GM19239 (cell line): ENCODE measurements around the gene STAT2.
"Not testable (repeated sequence)": the region's sequence is repeated elsewhere in the genome, so short reads cannot be mapped to it uniquely, and the experiment has no call there.

ENCODE experiments used
- DNase-seq: peaks from one replicate; pipeline ENCODE4 v3.0.0; 2011; ENCODE audit warnings: low spot score; ENCODE audit not compliant: insufficient read length
- FAIRE-seq: peaks from 2 replicates; lab custom pipeline; 2011; peaks lifted over from hg19 to GRCh38; lab: Jason Lieb, UNC

The STAT2 gene

DNA sequence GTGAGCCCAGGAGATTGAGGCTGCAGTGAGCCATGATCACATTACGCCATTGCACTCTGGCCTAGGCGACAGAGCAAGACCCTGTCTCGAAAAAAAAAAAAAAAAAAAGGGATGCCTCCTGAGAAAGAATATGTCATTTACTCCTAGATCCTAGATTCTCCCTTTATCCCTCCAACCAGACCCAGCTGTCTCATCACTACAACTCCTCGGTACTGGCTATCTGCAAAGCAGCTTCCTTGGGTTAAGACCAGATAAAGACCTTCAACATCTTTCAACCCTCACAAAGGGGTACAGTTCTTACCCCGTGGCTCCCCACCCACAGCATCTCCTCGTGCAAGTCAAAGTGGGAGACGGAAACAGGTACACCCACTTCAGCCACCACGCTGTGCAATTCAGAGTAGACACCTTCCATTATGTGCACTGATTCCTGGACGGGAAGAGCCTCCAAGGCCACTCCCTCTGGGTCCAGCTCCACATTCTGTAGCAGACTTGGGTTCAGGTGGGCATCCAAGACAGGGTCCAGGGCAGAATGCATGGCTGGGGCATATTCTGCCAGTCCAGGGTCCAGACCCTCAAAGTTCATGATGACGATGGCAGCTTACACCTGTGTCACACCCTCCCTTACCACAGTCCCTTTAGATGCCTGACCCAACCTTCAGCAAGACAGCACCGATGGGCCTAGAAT lies 27.3 kb downstream of the STAT2 start:
- FAIRE-seq (no peak), DNase-seq (no peak)

DNA sequence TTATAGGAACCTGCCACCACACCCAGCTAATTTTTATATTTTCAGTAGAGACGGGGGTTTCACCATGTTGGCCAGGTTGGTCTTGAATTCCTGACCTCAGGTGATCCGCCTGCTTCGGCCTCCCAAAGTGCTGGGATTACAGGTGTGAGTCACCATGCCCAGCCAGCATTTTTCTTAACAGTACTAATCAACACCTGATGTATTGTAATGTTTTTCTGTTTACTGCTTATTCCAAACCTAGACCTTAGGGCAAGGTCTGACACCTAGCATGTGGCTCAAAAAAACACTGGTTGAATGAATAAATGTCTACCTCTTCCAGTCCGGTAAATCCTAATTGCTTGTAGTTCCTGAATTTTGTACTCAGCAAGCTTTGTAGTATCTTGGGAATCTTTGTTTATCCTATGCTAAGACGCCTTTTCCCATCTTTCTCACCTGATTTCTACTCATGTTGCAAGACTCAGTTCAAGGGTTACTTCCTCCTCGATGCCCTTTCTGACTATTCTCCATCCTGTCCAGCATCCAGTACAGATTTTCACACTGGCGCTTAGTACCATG lies 28.9 kb downstream of the STAT2 start:
- no peak for FAIRE-seq
- DNase-seq, result no peak

DNA sequence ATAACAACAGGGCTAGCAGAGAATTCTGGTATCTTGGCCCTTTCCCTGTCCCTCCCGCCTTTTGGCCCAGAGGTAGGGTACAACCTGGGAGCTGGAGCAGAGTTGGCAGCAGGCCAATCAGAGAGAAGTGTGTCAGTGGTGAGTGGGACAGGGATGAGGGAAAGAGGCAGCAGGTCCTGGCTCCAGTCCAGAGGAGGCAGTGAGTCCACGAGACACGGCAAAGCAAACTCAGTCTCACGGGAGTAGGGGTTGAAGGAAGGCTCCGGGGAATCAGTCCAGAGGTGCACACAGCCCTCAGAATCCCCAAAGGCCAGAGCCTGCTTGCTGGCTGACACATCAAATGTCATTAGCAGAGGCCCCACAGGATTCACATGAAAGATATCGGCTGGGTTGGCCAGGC lies 33.4 kb downstream of the STAT2 start:
- FAIRE-seq, result no peak

DNA sequence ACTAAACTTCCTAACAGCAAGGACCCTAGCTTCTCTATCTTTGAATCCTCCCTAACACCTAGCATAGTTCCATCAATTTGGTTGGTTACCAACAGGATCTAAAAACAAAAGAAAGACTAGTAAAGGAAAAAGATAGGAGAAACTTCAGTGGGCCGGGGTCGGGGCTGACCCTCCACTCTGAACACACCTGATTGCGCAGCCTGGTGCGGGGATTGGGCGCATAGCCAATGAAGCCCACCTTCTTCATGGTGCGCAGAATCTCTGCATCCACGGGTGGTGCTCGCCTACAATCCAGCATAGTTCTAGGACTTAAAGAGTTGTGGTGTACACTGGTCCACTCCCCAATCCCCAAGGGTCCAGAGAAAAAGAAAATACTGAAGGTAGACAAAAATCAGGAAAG lies 33.8 kb downstream of the STAT2 start:
- no peak for DNase-seq
- no peak for FAIRE-seq

More for the DNA sequence above, 33.4 kb downstream of the STAT2 start:
- DNase-seq, result no peak

DNA sequence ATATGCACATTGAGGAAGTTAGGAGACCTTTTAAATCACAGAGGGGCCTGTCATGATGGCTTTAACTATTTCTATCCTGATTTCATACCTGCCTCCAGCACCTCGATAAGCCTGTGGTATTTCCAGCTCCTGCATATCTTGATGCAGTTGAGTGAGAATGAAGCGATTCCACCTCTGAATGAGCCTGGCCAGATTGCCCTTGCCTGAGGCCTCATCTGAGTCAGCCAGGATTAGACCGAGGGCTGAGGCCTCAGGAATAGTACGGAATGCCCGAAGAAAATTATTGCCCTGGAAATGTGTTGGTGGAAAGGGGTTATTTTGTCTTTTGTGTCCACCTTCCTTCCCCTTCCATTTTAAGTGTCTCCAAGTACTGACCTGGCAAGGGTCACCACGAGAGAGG lies 35.7 kb downstream of the STAT2 start:
- no peak for FAIRE-seq

DNA sequence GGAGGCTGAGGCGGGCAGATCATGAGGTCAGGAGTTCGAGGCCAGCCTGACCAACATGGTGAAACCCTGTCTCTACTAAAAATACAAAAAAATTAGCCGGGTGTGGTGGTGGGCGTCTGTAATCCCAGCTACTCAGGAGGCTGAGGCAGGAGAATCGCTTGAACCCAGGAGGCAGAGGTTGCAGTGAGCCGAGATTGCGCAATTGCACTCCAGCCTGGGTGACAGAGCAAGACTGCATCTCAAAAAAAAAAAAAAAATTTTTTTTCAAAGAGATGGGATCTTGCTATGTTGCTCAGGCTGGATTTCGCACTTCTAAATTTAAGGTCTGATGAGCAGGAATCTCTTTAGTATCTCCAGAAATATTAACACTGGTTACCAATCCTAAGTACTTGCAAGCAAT lies 38.3 kb downstream of the STAT2 start:
- FAIRE-seq, DNase-seq: not testable (repeated sequence)

More for the DNA sequence above, 35.7 kb downstream of the STAT2 start:
- no peak for DNase-seq

DNA sequence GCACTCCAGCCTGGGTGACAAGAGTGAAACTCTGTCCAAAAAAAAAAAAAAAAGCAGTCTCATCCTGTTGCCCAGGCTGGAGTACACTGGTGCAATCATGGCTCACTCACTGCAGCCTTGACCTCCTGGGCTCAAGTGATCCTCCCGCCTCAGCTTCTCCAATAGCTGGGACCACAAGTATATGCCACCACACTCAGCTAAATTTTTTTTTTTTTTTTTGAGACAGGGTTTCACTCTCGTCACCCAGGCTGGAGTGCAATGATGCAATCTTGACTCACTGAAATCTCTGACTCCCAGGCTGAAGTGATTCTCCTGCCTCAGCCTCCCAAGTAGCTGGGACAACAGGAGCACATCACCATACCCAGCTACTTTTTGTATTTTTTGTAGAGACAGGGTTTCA lies 38.9 kb downstream of the STAT2 start:
- FAIRE-seq (no peak), DNase-seq (no peak)

DNA sequence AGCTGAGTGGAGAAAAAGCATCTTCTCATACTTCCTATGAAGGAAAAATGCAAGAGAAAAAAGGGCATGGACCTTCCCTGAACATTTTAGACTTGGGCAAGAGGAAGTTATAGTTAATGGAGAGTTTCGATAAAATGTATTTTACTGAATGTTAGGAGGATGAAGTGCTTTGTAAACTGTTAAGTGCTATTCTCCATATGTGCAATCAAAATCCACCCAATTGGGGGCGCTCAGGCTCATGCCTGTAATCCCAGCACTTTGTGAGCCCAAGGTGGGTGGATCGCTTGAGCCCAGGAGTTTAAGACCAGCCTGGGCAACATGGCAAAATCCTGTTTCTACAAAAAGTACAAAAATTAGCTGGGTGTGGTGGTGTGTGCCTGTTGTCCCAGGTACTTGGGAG lies 42.2 kb downstream of the STAT2 start:
- DNase-seq (no peak), FAIRE-seq (no peak)

DNA sequence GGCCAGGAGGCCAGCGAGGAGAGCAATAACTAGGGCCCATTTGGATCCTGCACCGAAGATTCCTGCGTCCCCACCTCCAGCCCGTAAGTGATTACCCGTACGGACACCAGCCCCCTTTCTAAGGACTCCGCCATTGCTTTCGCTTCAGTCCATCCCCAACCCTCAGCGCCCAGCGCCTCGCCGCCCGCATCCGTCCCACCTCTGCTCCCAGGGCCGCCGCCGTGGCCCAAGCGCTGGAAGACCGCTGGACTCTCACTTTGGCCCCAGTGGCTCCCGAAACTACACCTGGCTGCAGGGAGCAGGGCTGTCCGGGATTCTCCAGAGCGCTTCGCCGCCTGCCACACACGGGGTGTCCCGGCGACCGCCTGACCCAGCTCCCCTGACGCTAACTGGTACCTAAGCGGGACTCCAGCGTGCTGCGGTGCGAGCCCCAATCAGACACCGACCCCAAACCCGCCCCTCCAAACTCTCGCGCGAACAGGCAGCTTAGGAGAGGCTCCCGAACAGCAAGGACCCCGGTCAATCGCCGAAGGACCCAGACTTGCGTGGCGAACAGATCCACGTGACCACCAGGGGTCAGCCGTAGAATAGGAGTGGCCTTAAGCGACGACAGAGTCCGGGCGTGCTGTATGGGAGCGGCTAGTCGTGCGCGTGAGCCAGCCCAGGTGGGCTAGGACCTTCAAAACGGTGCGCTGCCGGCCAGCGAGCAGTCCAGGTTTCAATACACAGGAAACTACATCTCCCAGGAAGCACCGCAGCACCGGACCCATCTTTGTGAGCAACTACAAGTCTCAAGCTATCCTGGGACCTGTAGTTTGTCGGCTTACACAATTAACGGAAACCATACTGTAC lies 44.1 kb downstream of the STAT2 start, which contains the start of gene CNPY2:
Gene CNPY2, minus strand, starts transcription at position 367 of the 852 bp plus-strand sequence. CDS start 771 bp downstream, outside the sequence.
- FAIRE-seq (peak; percentile 97), DNase-seq (peak; percentile 93)

DNA sequence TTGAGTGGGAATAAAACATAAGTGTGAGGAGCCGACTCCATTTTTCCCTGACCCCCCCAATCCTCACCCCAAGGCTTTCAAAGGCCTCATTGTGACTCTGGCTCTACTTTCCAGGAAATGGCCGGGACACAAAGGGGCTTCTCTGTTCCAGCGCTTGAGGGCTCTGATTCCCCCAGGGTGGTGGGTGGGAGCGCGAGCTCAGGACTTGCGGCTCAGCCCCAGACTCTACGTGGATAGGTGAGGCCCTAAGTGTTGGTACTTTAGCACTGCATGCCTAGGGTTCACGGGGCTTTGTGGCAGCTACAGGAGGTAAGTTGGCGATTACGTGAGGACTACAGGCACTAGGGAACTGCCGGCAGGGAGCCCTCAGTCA lies 44.7 kb downstream of the STAT2 start:
- DNase-seq, result no peak
- FAIRE-seq, result peak; percentile 11

DNA sequence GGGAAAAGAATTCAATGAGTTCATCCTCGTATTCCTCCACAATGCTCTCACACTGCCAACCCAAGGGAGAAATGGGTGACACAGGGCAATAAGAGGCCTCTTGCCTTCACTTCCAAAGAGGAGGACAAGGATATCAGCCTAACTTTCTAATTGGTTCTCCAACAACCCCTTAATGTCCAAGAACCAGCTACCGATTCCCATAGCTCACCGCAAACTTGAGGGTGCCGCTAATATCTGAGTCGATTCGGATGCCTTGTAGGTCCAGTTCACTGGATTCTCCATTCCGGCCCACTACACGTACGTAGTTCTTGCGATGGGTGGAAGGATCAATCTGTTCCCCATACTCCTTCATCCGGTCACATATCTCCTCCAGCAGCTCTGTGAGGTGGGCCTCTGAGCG lies 48.9 kb downstream of the STAT2 start:
- FAIRE-seq, result no peak

DNA sequence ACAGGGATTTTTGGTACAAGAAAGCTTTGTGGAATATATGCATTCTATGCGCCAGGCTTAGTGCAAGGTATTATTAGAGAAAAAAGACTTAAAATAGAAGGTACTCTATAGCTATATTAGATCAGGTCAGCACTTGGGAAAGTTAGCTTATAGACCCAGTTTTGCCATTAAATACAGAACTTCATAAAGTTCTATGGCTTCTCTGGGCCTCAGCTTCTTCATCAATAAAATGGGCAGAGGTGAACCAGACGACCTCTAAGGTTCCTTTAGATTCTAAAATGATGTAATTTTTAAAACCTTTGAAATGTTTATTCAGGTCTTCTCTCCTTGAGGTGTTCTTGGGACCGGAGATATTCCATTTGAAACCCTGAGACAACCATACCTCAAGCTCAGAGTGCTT lies 51.2 kb downstream of the STAT2 start:
- FAIRE-seq (no peak), DNase-seq (no peak)

More for the DNA sequence above, 48.9 kb downstream of the STAT2 start:
- no peak for DNase-seq

DNA sequence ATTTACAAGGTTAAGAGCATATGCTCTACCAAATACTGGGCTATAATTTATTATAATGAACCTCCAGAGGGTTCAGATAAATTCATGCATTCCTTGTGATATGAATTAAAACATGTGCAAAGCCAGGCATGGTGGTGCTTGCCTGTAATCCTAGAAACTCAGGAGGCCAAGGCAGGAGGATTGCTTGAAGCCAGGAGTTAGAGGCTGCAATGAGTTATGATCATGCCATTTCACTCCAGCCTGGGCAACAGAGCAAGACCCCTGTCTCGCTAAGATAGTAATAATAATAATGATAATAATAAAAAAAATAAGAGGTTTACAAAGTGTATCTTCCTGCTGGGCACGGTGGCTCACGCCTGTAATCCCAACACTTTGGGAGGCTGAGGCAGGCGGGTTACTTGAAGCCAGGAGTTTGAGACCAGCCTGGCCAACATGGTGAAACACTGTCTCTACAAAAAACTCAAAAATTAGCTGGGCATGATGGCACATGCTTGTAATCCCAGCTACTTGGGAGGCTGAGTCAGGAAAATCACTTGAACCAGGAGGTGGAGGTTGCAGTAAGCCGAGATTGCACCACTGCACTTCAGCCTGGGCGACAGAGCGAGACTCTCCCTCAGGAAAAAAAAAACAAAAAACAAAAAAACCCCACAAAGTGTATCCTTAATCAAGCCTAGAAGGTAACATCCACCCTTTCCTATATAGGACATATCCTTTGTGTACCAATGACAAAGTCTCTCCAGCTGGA lies 52.5 kb downstream of the STAT2 start:
- FAIRE-seq, result no peak

DNA sequence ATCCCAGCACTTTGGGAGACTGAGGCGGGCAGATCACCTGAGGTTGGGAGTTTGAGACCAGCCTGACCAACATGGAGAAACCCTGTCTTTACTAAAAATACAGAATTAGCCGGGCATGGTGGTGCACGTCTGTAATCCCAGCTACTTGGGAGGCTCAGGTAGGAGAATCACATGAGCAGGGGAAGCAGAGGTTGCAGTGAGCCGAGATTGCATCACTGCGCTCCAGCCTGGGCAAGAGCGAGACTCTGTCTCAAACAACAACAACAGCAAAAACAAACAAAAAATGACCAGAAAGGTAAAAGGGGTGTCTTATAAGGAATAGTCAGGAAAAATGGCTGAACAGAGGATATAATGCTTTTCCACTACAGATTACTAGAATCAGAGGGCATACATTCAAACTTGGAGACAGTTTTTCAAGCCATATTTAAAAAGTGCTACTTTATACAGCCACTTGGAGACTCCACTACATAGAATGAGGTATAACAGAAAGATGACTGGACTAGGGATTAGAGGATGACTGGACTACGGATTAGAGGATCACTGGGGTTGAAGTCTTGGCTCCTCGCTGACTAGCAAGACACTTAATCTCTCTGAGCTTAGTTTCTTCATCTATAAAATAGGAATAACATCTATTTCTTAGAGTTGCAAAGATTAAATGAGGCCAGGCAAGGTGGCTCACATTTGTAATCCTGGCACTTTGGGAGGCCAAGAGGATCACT lies 54.9 kb downstream of the STAT2 start:
- no peak for FAIRE-seq
- no peak for DNase-seq

More for the DNA sequence above, 52.5 kb downstream of the STAT2 start:
- no peak for DNase-seq

DNA sequence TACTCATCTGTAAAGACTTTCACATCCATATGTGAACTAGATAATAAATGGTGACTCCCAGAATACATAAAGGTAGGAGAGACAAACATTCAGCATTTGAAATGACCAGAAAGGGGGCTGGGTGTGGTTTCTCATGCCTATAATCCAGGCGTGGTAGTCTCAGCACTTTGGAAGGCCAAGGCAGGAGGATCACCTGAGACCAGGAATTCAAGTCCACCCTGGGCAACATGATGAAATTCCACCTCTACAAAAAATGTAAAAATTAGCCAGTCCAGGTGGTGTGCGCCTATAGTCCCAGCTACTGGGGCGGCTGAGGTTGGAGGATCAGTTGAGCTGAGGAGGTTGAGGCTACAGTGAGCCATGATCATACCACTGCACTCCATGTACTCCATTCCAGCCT lies 55.6 kb downstream of the STAT2 start:
- FAIRE-seq, result no peak

DNA sequence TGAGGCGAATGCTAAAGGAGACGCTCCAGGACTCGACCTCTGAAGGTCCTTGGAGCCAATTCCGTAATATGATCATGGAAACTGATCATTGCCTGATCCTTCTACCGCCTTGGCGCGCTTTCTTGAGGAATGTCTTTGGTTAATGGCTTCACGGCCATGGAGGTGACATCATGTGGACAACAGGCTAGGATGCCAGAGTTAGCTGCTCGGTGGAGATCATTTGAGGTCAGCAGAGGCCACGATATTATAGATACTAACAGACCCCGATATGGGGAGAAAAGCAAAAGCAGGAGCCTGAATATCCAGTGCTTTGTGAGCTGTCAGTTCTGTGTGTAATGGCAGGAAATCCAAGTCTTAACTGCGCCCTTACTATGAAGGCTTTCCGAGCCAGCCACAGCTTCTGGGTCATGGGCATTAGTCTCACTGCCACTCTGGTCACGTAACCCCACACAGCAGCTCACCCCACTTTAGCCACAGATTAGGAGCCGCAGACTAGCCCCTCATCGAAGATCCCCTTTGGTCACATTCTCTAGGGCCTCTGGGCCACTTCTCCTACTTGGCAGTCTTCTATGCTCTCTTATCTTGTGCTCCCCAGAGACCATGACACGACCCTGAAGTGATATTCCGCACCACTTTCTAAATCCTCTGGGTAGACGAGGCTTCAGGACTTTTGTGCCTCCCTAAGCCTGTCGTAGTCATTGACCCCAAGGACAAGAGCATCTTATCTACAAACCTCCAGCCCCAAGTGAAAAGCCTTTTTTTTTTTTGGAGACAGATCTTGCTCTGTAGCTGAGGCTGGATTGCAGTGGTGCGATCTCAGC lies 59.1 kb downstream of the STAT2 start:
- no peak for DNase-seq
- FAIRE-seq, result no peak

More for the DNA sequence above, 55.6 kb downstream of the STAT2 start:
- no peak for DNase-seq

DNA sequence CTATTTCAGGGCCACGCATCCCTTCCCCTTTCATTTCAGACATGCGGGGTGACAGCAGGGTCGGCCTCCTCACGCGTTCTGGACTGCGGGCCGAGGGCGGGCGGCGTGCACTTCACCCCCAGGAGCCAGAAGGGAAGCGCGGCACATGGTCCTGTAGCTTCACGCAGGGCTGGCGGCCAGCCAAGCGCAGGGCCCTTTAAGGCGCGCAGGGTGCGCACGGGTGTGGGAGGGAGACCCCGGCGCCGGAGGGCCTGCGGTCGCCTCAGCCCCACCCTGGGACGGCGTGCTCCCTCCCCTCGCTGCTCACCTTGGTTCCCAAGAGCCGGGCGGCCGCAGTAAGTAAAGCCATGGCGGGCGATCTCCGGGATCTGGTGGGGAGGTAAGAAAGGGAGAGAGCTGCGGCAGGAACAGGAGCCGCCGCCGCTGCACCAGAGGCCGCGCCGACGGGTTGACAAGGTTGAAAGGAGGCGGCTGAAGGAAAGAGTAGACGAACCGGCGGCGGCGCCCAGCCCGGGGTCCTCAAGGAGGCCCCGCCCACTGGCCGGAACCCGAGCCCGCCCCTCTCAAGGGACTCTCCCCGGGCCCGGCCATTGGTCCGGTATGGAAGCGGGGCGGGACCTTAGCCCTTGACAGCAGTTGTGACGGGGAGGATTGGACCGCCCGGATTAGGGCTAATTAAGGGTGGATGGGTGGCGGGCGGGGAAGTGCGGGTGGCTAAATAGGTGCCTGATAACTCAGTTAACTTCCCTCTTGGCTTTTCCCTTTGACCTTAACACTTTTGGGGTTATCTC lies 59.9 kb downstream of the STAT2 start, which contains the start of gene CS:
Gene CS, minus strand, starts transcription at position 478 of the 791 bp plus-strand sequence. Its CDS starts 129 bp downstream, at position 349.
- peak; percentile 86 for DNase-seq
- peak; percentile 95 for FAIRE-seq

DNA sequence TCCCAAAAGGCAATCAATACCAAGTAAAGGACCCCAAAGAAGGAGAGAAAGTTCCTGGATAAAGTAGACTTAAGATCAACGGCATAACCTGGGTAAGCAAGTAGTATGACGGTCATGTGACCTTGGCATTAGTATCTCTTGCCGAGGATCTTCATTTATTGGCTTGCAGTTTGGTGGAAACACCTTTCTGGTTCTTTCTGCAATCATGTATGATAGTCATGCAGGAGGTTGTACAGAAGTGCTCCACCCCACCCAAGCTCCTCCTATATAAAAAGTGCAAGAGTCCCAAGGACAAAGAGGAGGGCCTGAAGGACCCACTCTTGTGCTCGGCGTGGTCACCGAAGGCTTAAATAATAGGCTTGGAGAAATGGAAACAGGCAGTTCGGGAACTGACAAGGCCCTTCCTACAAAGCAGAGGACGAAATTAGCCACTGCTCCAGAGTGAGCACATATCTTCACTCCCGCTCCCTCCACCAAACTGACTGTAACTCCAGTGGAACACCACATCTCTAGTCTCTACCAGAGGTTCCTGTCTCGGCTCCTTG lies 60.5 kb downstream of the STAT2 start:
- FAIRE-seq (no peak), DNase-seq (no peak)
